HCT116 (cell line): ENCODE results near the gene NECTIN3. TPM values are rescaled to one million over a fixed set of nuclear protein-coding genes. Genes with fewer than 3 reads are reported as not detected.

Experiments used
- ATAC-seq: fragments of 200-7000 bp; cut with Tn5 transposase; 2 replicates; pipeline ENCODE4 v1.9.1; 2020; ENCODE audit warnings: mild to moderate bottlenecking, moderate library complexity
- BruUV-seq: library from RNA; stranded (reverse); fragments of 400-500 nt; replicated peaks from 2 replicates; lab custom pipeline; 2021; lab: Mats Ljungman, UMichigan
- CTCF ChIA-PET: fragments of 300-600 bp; sonication (Branson Sonifier 250); formaldehyde crosslinking; loops from one replicate; lab custom pipeline; 2021; ENCODE audit warnings: antibody characterized with exemption; lab: Charles Lee
- POLR2A ChIA-PET: fragments of 300-600, 350-600 bp; sonication (Branson Sonifier 250); formaldehyde crosslinking; loops from one replicate; lab custom pipeline; 2021; ENCODE audit warnings: antibody characterized with exemption; lab: Charles Lee
- RAD21 ChIA-PET, 2 experiments: fragments of 300-600 bp; sonication (Branson Sonifier 250); formaldehyde crosslinking; loops; one replicate each; lab custom pipeline; 2023; ENCODE audit warnings: low total read pairs in 2 of 2; ENCODE audit not compliant: uncharacterized antibody in 2 of 2, unreplicated experiment in 2 of 2, low non-redundant PET in 1 of 2; lab: Charles Lee
- DNase-seq: peaks from one replicate; pipeline ENCODE4 v3.0.0-alpha.2; 2010; ENCODE audit warnings: low read depth, low spot score
- H2AFZ ChIP-seq: fragments of 200-600 bp; shearing (Covaris generic), sonication (generic); 2 replicates; pipeline ENCODE4 v1.6.1; 2017; ENCODE audit warnings: low read depth, mixed run types, mixed read lengths, antibody characterized with exemption, low read length; ENCODE audit not compliant: poor library complexity, severe bottlenecking
- H3K27ac ChIP-seq: 2 replicates; pipeline ENCODE4 v1.5.1; 2012; ENCODE audit warnings: low read depth, low read length
- H3K27me3 ChIP-seq: fragments of 200-600 bp; sonication (generic); 2 replicates; pipeline ENCODE4 v1.6.1; 2016; ENCODE audit warnings: mixed run types, low read length, mixed read lengths; ENCODE audit not compliant: insufficient read depth
- H3K36me3 ChIP-seq, 2 experiments: fragments of 200-500 bp in 1 of 2; fragments of 200-600 bp in 1 of 2; sonication (Bioruptor generic) in 1 of 2; sonication (generic) in 1 of 2; 2 replicates each; pipeline versions ENCODE4 v1.5.1 to v1.6.1; 2014 to 2016; ENCODE audit warnings: low read length in 2 of 2, inconsistent platforms in 1 of 2, mixed read lengths in 1 of 2, mixed run types in 1 of 2; ENCODE audit not compliant: insufficient read depth in 2 of 2, control insufficient read depth in 1 of 2
- H3K4me1 ChIP-seq, 2 experiments: fragments of 200-600 bp in 1 of 2; sonication (generic) in 1 of 2; 2 replicates each; pipeline versions ENCODE4 v1.5.1 to v1.6.1; 2012 to 2017; ENCODE audit warnings: low read length in 2 of 2, inconsistent platforms in 1 of 2, mild to moderate bottlenecking in 1 of 2, mixed read lengths in 1 of 2, mixed run types in 1 of 2, moderate library complexity in 1 of 2; ENCODE audit not compliant: insufficient read depth in 2 of 2, control insufficient read depth in 1 of 2
- H3K4me2 ChIP-seq: fragments of 200-600 bp; sonication (generic); 2 replicates; pipeline ENCODE4 v1.6.1; 2017; ENCODE audit warnings: mixed run types, low read length, mixed read lengths
- H3K4me3 ChIP-seq, 2 experiments: fragments of 200-600 bp in 1 of 2; sonication (generic) in 1 of 2; replicated peaks in 1 of 2; 2 replicates each; pipeline ENCODE4 v1.5.1; 2011 to 2016; ENCODE audit warnings: low read length in 2 of 2, control low read depth in 1 of 2, low read depth in 1 of 2, mild to moderate bottlenecking in 1 of 2, mixed read lengths in 1 of 2, mixed run types in 1 of 2
- H3K79me2 ChIP-seq: fragments of 200-600 bp; sonication (generic); 2 replicates; pipeline ENCODE4 v1.6.1; 2017; ENCODE audit warnings: mild to moderate bottlenecking, mixed run types, low read length, moderate library complexity, mixed read lengths; ENCODE audit not compliant: insufficient read depth
- H3K9ac ChIP-seq: fragments of 200-600 bp; sonication (generic); 2 replicates; pipeline ENCODE4 v1.6.1; 2016; ENCODE audit warnings: low read length, mixed read lengths
- H3K9me2 ChIP-seq: fragments of 200-600 bp; sonication (generic), shearing (Covaris generic); 2 replicates; pipeline ENCODE4 v1.6.1; 2017; ENCODE audit warnings: mixed run types, mild to moderate bottlenecking, moderate library complexity; ENCODE audit not compliant: insufficient read depth
- H3K9me3 ChIP-seq, 2 experiments: fragments of 200-500 bp in 1 of 2; fragments of 200-600 bp in 1 of 2; sonication (Bioruptor generic) in 1 of 2; sonication (generic) in 1 of 2; 2 replicates each; pipeline ENCODE4 v1.6.1; 2014 to 2017; ENCODE audit warnings: low read length in 2 of 2, mixed read lengths in 2 of 2, inconsistent platforms in 1 of 2, low read depth in 1 of 2, mild to moderate bottlenecking in 1 of 2, mixed run types in 1 of 2, moderate library complexity in 1 of 2; ENCODE audit not compliant: control insufficient read depth in 1 of 2, insufficient read depth in 1 of 2
- H4K20me1 ChIP-seq: fragments of 200-600 bp; sonication (generic), shearing (Covaris generic); 2 replicates; pipeline ENCODE4 v1.6.1; 2017; ENCODE audit warnings: mixed run types, mild to moderate bottlenecking, moderate library complexity; ENCODE audit not compliant: insufficient read depth
- CEBPB ChIP-seq: IDR thresholded peaks from 2 replicates; pipeline ENCODE4 v1.6.1; 2012; ENCODE audit warnings: low read depth
- ELF1 ChIP-seq: IDR thresholded peaks from 2 replicates; pipeline ENCODE4 v1.6.1; 2012; ENCODE audit warnings: low read depth, borderline replicate concordance
- EZH2 ChIP-seq: fragments of 200-600 bp; sonication (generic); IDR thresholded peaks from 2 replicates; pipeline ENCODE4 v1.6.1; 2017; ENCODE audit warnings: antibody characterized with exemption, mixed run types
- EZH2phosphoT487 ChIP-seq: fragments of 200-600 bp; IDR thresholded peaks from 2 replicates; pipeline ENCODE4 v1.6.1; 2018; ENCODE audit warnings: antibody characterized with exemption, borderline replicate concordance
- JUND ChIP-seq: IDR thresholded peaks from 2 replicates; pipeline ENCODE4 v1.6.1; 2012
- MAX ChIP-seq: IDR thresholded peaks from 2 replicates; pipeline ENCODE4 v1.6.1; 2012
- POLR2A ChIP-seq: IDR thresholded peaks from 2 replicates; pipeline ENCODE4 v1.7.0; 2011; ENCODE audit warnings: borderline replicate concordance; ENCODE audit not compliant: insufficient read depth, insufficient read length; ENCODE audit errors: extremely low read depth
- RAD21 ChIP-seq: IDR thresholded peaks from 2 replicates; pipeline ENCODE4 v1.6.1; 2012; ENCODE audit warnings: low read depth, mild to moderate bottlenecking
- REST ChIP-seq: IDR thresholded peaks from 2 replicates; pipeline ENCODE4 v1.6.1; 2012; ENCODE audit warnings: low read depth
- SP1 ChIP-seq: IDR thresholded peaks from 2 replicates; pipeline ENCODE4 v1.6.1; 2012; ENCODE audit warnings: low read depth
- TCF7L2 ChIP-seq: IDR thresholded peaks from 2 replicates; pipeline ENCODE4 v1.7.0; 2011; ENCODE audit warnings: borderline replicate concordance, inconsistent platforms; ENCODE audit not compliant: insufficient read depth, insufficient read length; ENCODE audit errors: extremely low read depth
- YY1 ChIP-seq: IDR thresholded peaks from 2 replicates; pipeline ENCODE4 v1.6.1; 2011; ENCODE audit warnings: low read length, low read depth, moderate library complexity, mild to moderate bottlenecking; ENCODE audit not compliant: insufficient replicate concordance; ENCODE audit errors: extremely low read depth
- ZBTB33 ChIP-seq: IDR thresholded peaks from 2 replicates; pipeline ENCODE4 v1.6.1; 2011; ENCODE audit warnings: mild to moderate bottlenecking, low read length, moderate library complexity; ENCODE audit not compliant: insufficient replicate concordance; ENCODE audit errors: extremely low read depth
- intact Hi-C: fragments of 100-400 bp; cut with micrococcal nuclease; formaldehyde crosslinking; loops from 2 replicates; pipeline ENCODE4 v1.10.0; 2022
- total RNA-seq: library from RNA; stranded (reverse); gene quantifications from one replicate; pipeline ENCODE4 v1.2.1, GENCODE V29; 2021; ENCODE audit not compliant: unreplicated experiment

The NECTIN3 gene
- total RNA-seq, 1 experiment from 2014 or later: 93.6 TPM

GRCh38 chr3:111033470-111034050 lies 38.1 kb upstream of the NECTIN3 start:
- Histone ChIP-seq H3K9ac (no peak overlapping the region), H3K9me2 (no peaks in the 10 kb centered on the region), H3K27me3 (no peaks in the 10 kb centered on the region), H2AFZ (peak overlapping the region; percentile 27), H3K4me1 (no peaks in the 10 kb centered on the region), H4K20me1 (no peaks in the 10 kb centered on the region), H3K36me3 (no peaks in the 10 kb centered on the region), H3K4me2 (no peak overlapping the region)
- intact Hi-C loops: no loop called here
- ChIA-PET RAD21 (no interaction called here), POLR2A (no interaction called here)
- DNase-seq: no peak
- TF ChIP-seq EZH2phosphoT487: no peak
- TF ChIP-seq, all 23 proteins: peak for 0
- no peak for ATAC-seq
- Histone ChIP-seq H3K79me2 (no peaks in the 10 kb centered on the region), H3K27ac (no peak overlapping the region), H3K4me3 (no peak overlapping the region), H3K9me3 (no peaks in the 10 kb centered on the region)
- no TSS peak for BruUV-seq
- CTCF ChIA-PET: no interaction called here

- no peaks in the 10 kb centered on the region for H3K27me3 ChIP-seq
- H3K4me1 ChIP-seq: no peaks in the 10 kb centered on the region
- H3K9me2 ChIP-seq: no peaks in the 10 kb centered on the region
- no TSS peak for BruUV-seq
- no peaks in the 10 kb centered on the region for H3K9me3 ChIP-seq
- no peak for ATAC-seq
- H2AFZ ChIP-seq: no peak overlapping the region
- no peak overlapping the region for H3K9ac ChIP-seq
- ChIA-PET POLR2A (interaction anchor here (1.0 kb wide), 1 partner anchor 20 kb away, joined by 3 read pairs; no protein-coding TSS in a partner anchor), CTCF (no interaction called here), RAD21 (no interaction called here)
- no peak overlapping the region for H3K4me3 ChIP-seq
- no peaks in the 10 kb centered on the region for H4K20me1 ChIP-seq
- no peak for DNase-seq
- no peak overlapping the region for H3K4me2 ChIP-seq
- no peak for TF ChIP-seq JUND
- no peak for TF ChIP-seq MAX
- no peak for TF ChIP-seq POLR2A
- TF ChIP-seq REST: no peak
- no peak for TF ChIP-seq SP1
- no peak for TF ChIP-seq EZH2
- no peak for TF ChIP-seq ZBTB33
- no peak for TF ChIP-seq RAD21
- no peak for TF ChIP-seq TCF7L2
- TF ChIP-seq CEBPB: no peak
- no peak for TF ChIP-seq ELF1
- no peak for TF ChIP-seq YY1
- intact Hi-C loops: no loop called here
- no peak overlapping the region for H3K27ac ChIP-seq
- H3K79me2 ChIP-seq: no peaks in the 10 kb centered on the region
- no peaks in the 10 kb centered on the region for H3K36me3 ChIP-seq
Observed at GRCh38 chr3:111035316-111035715, 36.3 kb upstream of the NECTIN3 start.
